Smooth muscle cell (in vitro differentiated cells): ENCODE results near the gene ATP4A. TPM values are rescaled to one million over a fixed set of nuclear protein-coding genes. Genes with fewer than 3 reads are reported as not detected.

Experiments
- DNase-seq: peaks from one replicate; lab custom pipeline; 2025; ENCODE audit not compliant: unreplicated experiment; lab: John Stamatoyannopoulos, UW
- H2AFZ ChIP-seq: fragments of 200-600 bp; sonication (generic); 2 replicates; pipeline ENCODE4 v1.6.0; 2016; ENCODE audit warnings: antibody characterized with exemption, low read depth, mild to moderate bottlenecking
- H3F3A ChIP-seq: fragments of 200-600 bp; sonication (generic); 2 replicates; pipeline ENCODE4 v1.6.0; 2017; ENCODE audit warnings: antibody characterized with exemption, low read depth
- H3K27ac ChIP-seq: fragments of 200-600 bp; sonication (generic); 2 replicates; pipeline ENCODE4 v1.5.1; 2016; ENCODE audit warnings: low read depth, mild to moderate bottlenecking
- H3K27me3 ChIP-seq: fragments of 200-600 bp; sonication (generic); 2 replicates; pipeline ENCODE4 v1.6.1; 2016; ENCODE audit warnings: low read depth, mild to moderate bottlenecking
- H3K36me3 ChIP-seq: fragments of 200-600 bp; sonication (generic); 2 replicates; pipeline ENCODE4 v1.5.1; 2016; ENCODE audit warnings: low read depth
- H3K4me1 ChIP-seq: fragments of 200-600 bp; sonication (generic); 2 replicates; pipeline ENCODE4 v1.5.1; 2016; ENCODE audit warnings: low read depth
- H3K4me2 ChIP-seq: fragments of 200-600 bp; sonication (generic); 2 replicates; pipeline ENCODE4 v1.6.0; 2016; ENCODE audit warnings: mild to moderate bottlenecking
- H3K4me3 ChIP-seq: fragments of 200-600 bp; sonication (generic); 2 replicates; pipeline ENCODE4 v1.5.1; 2016; ENCODE audit warnings: mild to moderate bottlenecking
- H3K79me2 ChIP-seq: fragments of 200-600 bp; sonication (generic); 2 replicates; pipeline ENCODE4 v1.6.0; 2016; ENCODE audit warnings: low read depth, mild to moderate bottlenecking
- H3K9ac ChIP-seq: fragments of 200-600 bp; sonication (generic); 2 replicates; pipeline ENCODE4 v1.6.0; 2016; ENCODE audit warnings: low read depth
- H3K9me3 ChIP-seq: fragments of 200-600 bp; sonication (generic); replicated peaks from 2 replicates; pipeline ENCODE4 v1.5.1; 2016; ENCODE audit warnings: low read depth
- H4K20me1 ChIP-seq: fragments of 200-600 bp; sonication (generic); 2 replicates; pipeline ENCODE4 v1.6.0; 2016; ENCODE audit warnings: low read depth
- WGBS: methylation state at CpG from one replicate; pipeline ENCODE4 v1.1.7; 2016; ENCODE audit warnings: low lambda C conversion rate; 5-methylcytosine and 5-hydroxymethylcytosine counted together
- polyA plus RNA-seq: library from polyadenylated mRNA; unstranded; fragments of >200 nt; fragmentation: Nextera tagmentation; extraction: Ambion mirVana; gene quantifications from 2 replicates; pipeline ENCODE4 v1.2.1, GENCODE V29; 2016
- total RNA-seq: library from RNA; depleted of rRNA; stranded (reverse); fragments of >200 nt; gene quantifications from 2 replicates; pipeline ENCODE4 v1.2.3, GENCODE V29; 2014
- TF ChIP-seq, protein P1 (sequence below): fragments of 200-600 bp; sonication (generic); IDR thresholded peaks from 2 replicates; pipeline ENCODE4 v1.5.1; 2017; ENCODE audit warnings: borderline replicate concordance, mild to moderate bottlenecking, antibody characterized with exemption; ENCODE audit not compliant: insufficient read depth, poor library complexity, severe bottlenecking

ATP4A gene
- total and polyA plus RNA-seq, 2 experiments from 2014 or later: not detected

DNA sequence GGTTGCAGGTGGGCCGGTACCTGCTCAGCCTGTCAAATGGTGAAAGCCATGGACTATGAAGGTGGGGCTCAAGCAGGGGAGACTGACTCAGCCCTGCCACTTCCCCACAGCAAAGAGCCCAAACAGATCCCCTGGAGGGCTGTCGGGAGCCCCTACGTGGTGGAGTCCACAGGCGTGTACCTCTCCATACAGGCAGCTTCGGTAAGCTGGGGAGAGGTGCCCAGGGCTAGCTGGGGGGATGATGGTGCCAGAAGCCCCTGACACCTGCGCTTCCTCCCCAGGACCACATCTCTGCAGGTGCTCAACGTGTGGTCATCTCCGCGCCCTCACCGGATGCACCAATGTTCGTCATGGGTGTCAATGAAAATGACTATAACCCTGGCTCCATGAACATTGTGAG lies 21.2 kb downstream of the ATP4A start:
- Histone ChIP-seq H3K4me2 (no peak overlapping the region), H3K27ac (no peak overlapping the region), H3F3A (no peaks in the 10 kb centered on the region), H2AFZ (no peak overlapping the region), H3K9ac (no peak overlapping the region), H3K4me3 (no peak overlapping the region), H3K79me2 (peaks cover 11% of the 10 kb centered on the region), H3K36me3 (no peaks in the 10 kb centered on the region), H3K4me1 (peaks cover 15% of the 10 kb centered on the region), H3K27me3 (no peaks in the 10 kb centered on the region), H4K20me1 (no peaks in the 10 kb centered on the region), H3K9me3 (no peaks in the 10 kb centered on the region)
- TF ChIP-seq, protein P1, sequence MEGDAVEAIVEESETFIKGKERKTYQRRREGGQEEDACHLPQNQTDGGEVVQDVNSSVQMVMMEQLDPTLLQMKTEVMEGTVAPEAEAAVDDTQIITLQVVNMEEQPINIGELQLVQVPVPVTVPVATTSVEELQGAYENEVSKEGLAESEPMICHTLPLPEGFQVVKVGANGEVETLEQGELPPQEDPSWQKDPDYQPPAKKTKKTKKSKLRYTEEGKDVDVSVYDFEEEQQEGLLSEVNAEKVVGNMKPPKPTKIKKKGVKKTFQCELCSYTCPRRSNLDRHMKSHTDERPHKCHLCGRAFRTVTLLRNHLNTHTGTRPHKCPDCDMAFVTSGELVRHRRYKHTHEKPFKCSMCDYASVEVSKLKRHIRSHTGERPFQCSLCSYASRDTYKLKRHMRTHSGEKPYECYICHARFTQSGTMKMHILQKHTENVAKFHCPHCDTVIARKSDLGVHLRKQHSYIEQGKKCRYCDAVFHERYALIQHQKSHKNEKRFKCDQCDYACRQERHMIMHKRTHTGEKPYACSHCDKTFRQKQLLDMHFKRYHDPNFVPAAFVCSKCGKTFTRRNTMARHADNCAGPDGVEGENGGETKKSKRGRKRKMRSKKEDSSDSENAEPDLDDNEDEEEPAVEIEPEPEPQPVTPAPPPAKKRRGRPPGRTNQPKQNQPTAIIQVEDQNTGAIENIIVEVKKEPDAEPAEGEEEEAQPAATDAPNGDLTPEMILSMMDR: no peak
- no peak for DNase-seq
- 98% methylated on average over 11 of the region's 11 CpGs for WGBS

DNA sequence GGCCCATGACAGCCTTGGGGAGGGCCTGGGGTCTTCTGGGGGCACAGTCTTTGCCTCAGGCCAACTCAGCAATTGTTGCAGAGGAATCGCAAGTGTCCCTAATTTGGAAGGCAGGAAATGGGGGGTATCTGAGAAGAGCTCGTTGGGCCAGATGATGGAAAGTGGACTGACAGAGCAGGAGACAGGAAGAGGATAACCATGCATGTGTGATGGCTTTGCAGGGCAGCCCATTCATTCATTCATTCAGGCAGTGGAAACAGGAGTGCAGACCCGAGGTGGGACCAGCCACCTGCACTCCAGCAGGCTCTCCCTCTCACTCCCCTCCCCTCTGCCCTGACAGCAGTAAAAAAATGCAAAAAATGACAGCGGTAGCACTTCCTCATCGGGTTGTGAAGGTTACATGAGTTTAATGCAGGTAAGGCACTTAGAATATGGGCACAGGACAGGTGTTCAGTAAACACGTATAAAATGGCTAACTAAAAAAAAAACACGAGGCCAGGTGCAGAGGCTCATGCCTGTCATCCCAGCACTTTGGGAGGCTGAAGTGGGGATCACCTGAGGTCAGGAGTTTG lies 23.0 kb downstream of the ATP4A start:
- DNase-seq: no peak
- no peak overlapping the region for H3K4me2 ChIP-seq
- TF ChIP-seq, protein P1: no peak
- no peaks in the 10 kb centered on the region for H3F3A ChIP-seq
- no peaks in the 10 kb centered on the region for H3K36me3 ChIP-seq
- no peaks in the 10 kb centered on the region for H3K79me2 ChIP-seq
- no peaks in the 10 kb centered on the region for H4K20me1 ChIP-seq
- no peaks in the 10 kb centered on the region for H3K9me3 ChIP-seq
- peaks cover 7% of the 10 kb centered on the region for H3K4me1 ChIP-seq
- no peak overlapping the region for H3K9ac ChIP-seq
- no peak overlapping the region for H3K4me3 ChIP-seq
- H3K27ac ChIP-seq: no peak overlapping the region
- 98% methylated on average over 7 of the region's 7 CpGs for WGBS
- no peaks in the 10 kb centered on the region for H3K27me3 ChIP-seq
- no peak overlapping the region for H2AFZ ChIP-seq

DNA sequence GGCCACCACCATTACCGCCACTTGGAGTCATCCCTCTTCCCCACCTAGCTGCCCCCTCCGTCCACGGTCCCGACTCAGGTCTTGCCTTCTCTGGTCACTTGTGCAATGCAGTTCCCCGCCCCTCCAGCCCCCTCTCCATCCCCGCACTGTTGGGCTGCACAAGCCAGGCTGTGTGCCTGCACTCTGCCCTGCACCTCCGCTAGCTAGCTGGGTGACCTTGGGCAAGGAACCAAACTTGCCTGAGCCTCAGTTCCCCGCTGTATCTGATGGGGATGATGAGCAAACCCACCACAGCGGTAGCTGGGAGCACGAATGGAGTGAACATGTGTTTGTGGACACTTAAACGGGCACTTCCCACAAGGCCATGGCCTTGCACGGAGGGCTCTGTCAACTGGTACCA lies 23.6 kb downstream of the ATP4A start:
- TF ChIP-seq, protein P1: no peak
- Histone ChIP-seq H3K4me3 (no peak overlapping the region), H4K20me1 (no peaks in the 10 kb centered on the region), H3K9me3 (no peaks in the 10 kb centered on the region), H3K36me3 (no peaks in the 10 kb centered on the region), H3K79me2 (no peaks in the 10 kb centered on the region), H3K4me2 (no peak overlapping the region), H2AFZ (no peak overlapping the region), H3F3A (no peaks in the 10 kb centered on the region), H3K27me3 (no peaks in the 10 kb centered on the region), H3K4me1 (peaks cover 7% of the 10 kb centered on the region), H3K9ac (no peak overlapping the region), H3K27ac (no peak overlapping the region)
- 96% methylated on average over 12 of the region's 12 CpGs for WGBS
- no peak for DNase-seq

DNA sequence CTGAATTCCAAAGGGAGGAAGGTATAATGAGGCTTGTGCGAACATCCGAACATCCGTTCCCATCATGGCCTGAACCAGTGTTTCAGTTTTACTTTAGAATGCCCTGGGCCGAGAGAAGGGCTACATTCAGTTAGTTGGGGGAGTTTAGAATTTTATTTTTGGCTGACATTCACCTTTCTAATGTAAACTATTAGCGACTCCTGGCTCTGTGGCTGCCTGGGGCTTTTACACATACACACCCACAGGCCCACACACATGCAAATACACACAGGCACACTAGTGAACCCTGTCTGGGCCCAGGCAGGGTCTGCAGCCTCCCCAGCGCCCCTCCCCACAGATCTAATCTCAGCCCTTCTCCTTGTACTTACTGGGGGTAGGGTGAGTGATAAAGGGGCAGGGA lies 24.1 kb downstream of the ATP4A start:
- H3K79me2 ChIP-seq: no peaks in the 10 kb centered on the region
- no peaks in the 10 kb centered on the region for H3K36me3 ChIP-seq
- H3K4me2 ChIP-seq: no peak overlapping the region
- H3K27me3 ChIP-seq: no peaks in the 10 kb centered on the region
- H3K4me1 ChIP-seq: peaks cover 1% of the 10 kb centered on the region
- H3F3A ChIP-seq: no peaks in the 10 kb centered on the region
- H3K9me3 ChIP-seq: no peaks in the 10 kb centered on the region
- no peaks in the 10 kb centered on the region for H4K20me1 ChIP-seq
- WGBS: 96% methylated on average over 6 of the region's 6 CpGs
- no peak overlapping the region for H2AFZ ChIP-seq
- DNase-seq: no peak
- no peak overlapping the region for H3K9ac ChIP-seq
- H3K27ac ChIP-seq: no peak overlapping the region
- TF ChIP-seq, protein P1: no peak
- H3K4me3 ChIP-seq: no peak overlapping the region
